NCI-H2029 (cell line): ENCODE measurements around the gene ACBD4.

Experiments
- DNase-seq: peaks from one replicate; lab custom pipeline; 2025; lab: John Stamatoyannopoulos, UW

The ACBD4 gene

GRCh38 chr17:45104497-45104896 is 31.0 kb upstream of the ACBD4 start:
- no peak for DNase-seq

GRCh38 chr17:45104907-45105624 is 30.4 kb upstream of the ACBD4 start:
- DNase-seq: no peak

GRCh38 chr17:45106096-45106495 is 29.4 kb upstream of the ACBD4 start:
- no peak for DNase-seq

GRCh38 chr17:45106582-45106981 is 28.9 kb upstream of the ACBD4 start:
- no peak for DNase-seq

- no peak for DNase-seq
Observed at GRCh38 chr17:45107293-45108010, 28.0 kb upstream of the ACBD4 start.

GRCh38 chr17:45108051-45108450 is 27.4 kb upstream of the ACBD4 start:
- DNase-seq: no peak

GRCh38 chr17:45108595-45109521 is 26.6 kb upstream of the ACBD4 start:
- DNase-seq: no peak

GRCh38 chr17:45110676-45111611 is 24.5 kb upstream of the ACBD4 start:
- no peak for DNase-seq

GRCh38 chr17:45111850-45112249 is 23.6 kb upstream of the ACBD4 start:
- no peak for DNase-seq

- DNase-seq: no peak
Observed at GRCh38 chr17:45112559-45113423, 22.7 kb upstream of the ACBD4 start.

GRCh38 chr17:45113424-45113754 is 22.1 kb upstream of the ACBD4 start:
- no peak for DNase-seq

GRCh38 chr17:45114117-45114932 is 21.2 kb upstream of the ACBD4 start:
- no peak for DNase-seq

- no peak for DNase-seq
Observed at GRCh38 chr17:45115015-45115625, 20.4 kb upstream of the ACBD4 start.

- no peak for DNase-seq
Observed at GRCh38 chr17:45115871-45116270, 19.6 kb upstream of the ACBD4 start.

- no peak for DNase-seq
Observed at GRCh38 chr17:45116434-45117016, 19.0 kb upstream of the ACBD4 start.

GRCh38 chr17:45117334-45117733 is 18.2 kb upstream of the ACBD4 start:
- no peak for DNase-seq

GRCh38 chr17:45117848-45118646 is 17.4 kb upstream of the ACBD4 start:
- DNase-seq: no peak

GRCh38 chr17:45118691-45119090 is 16.8 kb upstream of the ACBD4 start:
- DNase-seq: no peak
